ENCODE data around the gene RPUSD1.

RPUSD1 gene

GRCh38 chr16:799111-799947 is 11.1 kb upstream of the RPUSD1 start:
- no peak for DNase-seq (ENCODE audit: low read depth)
- no peak overlapping the region for H3K4me3 ChIP-seq (ENCODE audit: low read depth, low read length)
- no peak for TF ChIP-seq CTCF (conservative IDR thresholded peaks at IDR 0.05; ENCODE audit: low read depth, low read length)

GRCh38 chr16:798666-799065 is 10.5 kb upstream of the RPUSD1 start:
- no peak for DNase-seq (ENCODE audit: low read depth)
- no peak for TF ChIP-seq CTCF (conservative IDR thresholded peaks at IDR 0.05; ENCODE audit: low read depth, low read length)
- no peak overlapping the region for H3K4me3 ChIP-seq (ENCODE audit: low read depth, low read length)

- TF ChIP-seq CTCF (conservative IDR thresholded peaks at IDR 0.05; ENCODE audit: low read depth, low read length): no peak
- no peak overlapping the region for H3K4me3 ChIP-seq (ENCODE audit: low read depth, low read length)
- no peak for DNase-seq (ENCODE audit: low read depth)
Observed at GRCh38 chr16:797686-798085, 9.5 kb upstream of the RPUSD1 start.

GRCh38 chr16:797120-797420 is 8.9 kb upstream of the RPUSD1 start:
- H3K4me3 ChIP-seq (ENCODE audit: low read depth, low read length): no peak overlapping the region
- no peak for TF ChIP-seq CTCF (conservative IDR thresholded peaks at IDR 0.05; ENCODE audit: low read depth, low read length)
- DNase-seq (ENCODE audit: low read depth): no peak

- H3K4me3 ChIP-seq (ENCODE audit: low read depth, low read length): no peak overlapping the region
- DNase-seq (ENCODE audit: low read depth): no peak
- no peak for TF ChIP-seq CTCF (conservative IDR thresholded peaks at IDR 0.05; ENCODE audit: low read depth, low read length)
Observed at GRCh38 chr16:796296-797119, 8.3 kb upstream of the RPUSD1 start.

- no peak overlapping the region for H3K4me3 ChIP-seq (ENCODE audit: low read depth, low read length)
- no peak for TF ChIP-seq CTCF (conservative IDR thresholded peaks at IDR 0.05; ENCODE audit: low read depth, low read length)
- DNase-seq (ENCODE audit: low read depth): no peak
Observed at GRCh38 chr16:795580-796229, 7.5 kb upstream of the RPUSD1 start.
